IMR-90 (cell line): ENCODE results near the gene SCYGR2. TPM values are rescaled to one million over a fixed set of nuclear protein-coding genes. Genes with fewer than 3 reads are reported as not detected.

Experiments
- ATAC-seq: fragments of 200-7000 bp; cut with Tn5 transposase; 2 replicates; pipeline ENCODE4 v1.9.1; 2020; ENCODE audit warnings: low read depth, mild to moderate bottlenecking, moderate library complexity
- BruUV-seq: library from RNA; stranded (reverse); fragments of 400-500 nt; replicated peaks from 2 replicates; lab custom pipeline; 2021; lab: Mats Ljungman, UMichigan
- CTCF ChIA-PET: fragments of 300-600 bp; formaldehyde crosslinking; extraction: SDS; loops from one replicate; lab custom pipeline; 2021; ENCODE audit warnings: antibody characterized with exemption; lab: Yijun Ruan, JAX
- POLR2A ChIA-PET: fragments of 300-600 bp; sonication (Branson Sonifier 250); formaldehyde crosslinking; loops from one replicate; lab custom pipeline; 2022; ENCODE audit warnings: antibody characterized with exemption; ENCODE audit not compliant: unreplicated experiment; lab: Charles Lee
- DNase-seq: peaks from one replicate; pipeline ENCODE4 v3.0.0; 2013
- H2AFZ ChIP-seq: replicated peaks from 2 replicates; pipeline ENCODE3; 2013; ENCODE audit warnings: low read length, mild to moderate bottlenecking; ENCODE audit not compliant: poor library complexity
- H2AK5ac ChIP-seq: 2 replicates; pipeline ENCODE4 v1.6.1; 2013; ENCODE audit warnings: low read depth, low read length, inconsistent platforms
- H2AK9ac ChIP-seq: replicated peaks from 2 replicates; pipeline ENCODE3; 2013; ENCODE audit warnings: mild to moderate bottlenecking, low read depth, low read length, moderate library complexity; ENCODE audit not compliant: poor library complexity
- H2BK120ac ChIP-seq: 2 replicates; pipeline ENCODE4 v1.6.1; 2013; ENCODE audit warnings: low read depth, low read length, inconsistent platforms
- H2BK15ac ChIP-seq: 3 replicates; pipeline ENCODE4 v1.6.1; 2013; ENCODE audit warnings: low read depth, low read length, inconsistent platforms
- H2BK20ac ChIP-seq: 2 replicates; pipeline ENCODE4 v1.6.1; 2013; ENCODE audit warnings: low read depth, mild to moderate bottlenecking, inconsistent platforms, low read length, moderate library complexity
- H2BK5ac ChIP-seq: 2 replicates; pipeline ENCODE4 v1.6.1; 2013; ENCODE audit warnings: mild to moderate bottlenecking, low read depth, low read length, inconsistent platforms; ENCODE audit not compliant: poor library complexity, severe bottlenecking
- H3K14ac ChIP-seq: replicated peaks from 2 replicates; pipeline ENCODE4 v1.6.1; 2013; ENCODE audit warnings: low read depth, low read length, inconsistent platforms
- H3K18ac ChIP-seq: 2 replicates; pipeline ENCODE4 v1.6.1; 2013; ENCODE audit warnings: low read depth, low read length, control low read depth
- H3K23ac ChIP-seq: 2 replicates; pipeline ENCODE4 v1.6.1; 2013; ENCODE audit warnings: low read depth, low read length, inconsistent platforms
- H3K27ac ChIP-seq: 2 replicates; pipeline ENCODE4 v1.5.1; 2013; ENCODE audit warnings: mild to moderate bottlenecking, control low read depth, low read length; ENCODE audit not compliant: insufficient read depth
- H3K27me3 ChIP-seq: 2 replicates; pipeline ENCODE4 v1.6.1; 2013; ENCODE audit warnings: low read length; ENCODE audit not compliant: control insufficient read depth, insufficient read depth
- H3K36me3 ChIP-seq: 2 replicates; pipeline ENCODE4 v1.6.1; 2013; ENCODE audit warnings: low read length, mixed read lengths; ENCODE audit not compliant: control insufficient read depth, insufficient read depth
- H3K4ac ChIP-seq: 2 replicates; pipeline ENCODE4 v1.6.1; 2013; ENCODE audit warnings: low read depth, low read length, inconsistent platforms
- H3K4me1 ChIP-seq: 2 replicates; pipeline ENCODE4 v1.6.1; 2013; ENCODE audit warnings: low read length, mixed read lengths; ENCODE audit not compliant: control insufficient read depth, insufficient read depth
- H3K4me2 ChIP-seq: 2 replicates; pipeline ENCODE4 v1.6.1; 2013; ENCODE audit warnings: low read depth, mild to moderate bottlenecking, control low read depth, low read length, moderate library complexity
- H3K4me3 ChIP-seq: 2 replicates; pipeline ENCODE4 v1.5.1; 2013; ENCODE audit warnings: low read depth, mild to moderate bottlenecking, control low read depth, low read length, moderate library complexity; ENCODE audit not compliant: insufficient read depth
- H3K56ac ChIP-seq: 2 replicates; pipeline ENCODE4 v1.6.1; 2013; ENCODE audit warnings: low read length, inconsistent platforms; ENCODE audit not compliant: insufficient read depth; ENCODE audit errors: extremely low read depth
- H3K79me1 ChIP-seq, 2 experiments: 2 replicates each; pipeline ENCODE4 v1.6.1; 2013; ENCODE audit warnings: low read length in 2 of 2, inconsistent platforms in 1 of 2, low read depth in 1 of 2
- H3K9ac ChIP-seq: 2 replicates; pipeline ENCODE4 v1.6.1; 2013; ENCODE audit warnings: low read depth, low read length, control low read depth
- H3K9me1 ChIP-seq: 2 replicates; pipeline ENCODE4 v1.6.1; 2013; ENCODE audit warnings: low read length, inconsistent platforms; ENCODE audit not compliant: insufficient read depth
- H3K9me3 ChIP-seq: 2 replicates; pipeline ENCODE4 v1.6.1; 2013; ENCODE audit warnings: low read length; ENCODE audit not compliant: control insufficient read depth, insufficient read depth
- H4K20me1 ChIP-seq: 2 replicates; pipeline ENCODE4 v1.6.1; 2013; ENCODE audit warnings: low read length, inconsistent platforms; ENCODE audit not compliant: insufficient read depth
- H4K5ac ChIP-seq: 2 replicates; pipeline ENCODE4 v1.6.1; 2013; ENCODE audit warnings: mild to moderate bottlenecking, low read depth, low read length, control low read depth
- H4K8ac ChIP-seq, 2 experiments: 2 replicates each; pipeline ENCODE4 v1.6.1; 2013; ENCODE audit warnings: low read depth in 2 of 2, low read length in 2 of 2, control low read depth in 1 of 2, inconsistent platforms in 1 of 2
- H4K91ac ChIP-seq: 2 replicates; pipeline ENCODE4 v1.6.1; 2013; ENCODE audit warnings: low read depth, low read length, inconsistent platforms; ENCODE audit not compliant: insufficient read depth
- BHLHE40 ChIP-seq: fragments of 150-350 bp; IDR thresholded peaks from 2 replicates; pipeline ENCODE4 v1.6.1; 2016; ENCODE audit warnings: mild to moderate bottlenecking, low read depth, low read length
- CEBPB ChIP-seq: IDR thresholded peaks from 2 replicates; pipeline ENCODE4 v1.6.1; 2012; ENCODE audit warnings: low read depth, low read length, improper control_type of control experiment
- MAZ ChIP-seq: IDR thresholded peaks from 2 replicates; pipeline ENCODE4 v1.6.1; 2012; ENCODE audit warnings: low read depth, mild to moderate bottlenecking, low read length, improper control_type of control experiment, moderate library complexity, borderline replicate concordance
- MXI1 ChIP-seq: IDR thresholded peaks from 2 replicates; pipeline ENCODE4 v1.6.1; 2012; ENCODE audit warnings: low read depth, mild to moderate bottlenecking, low read length, moderate library complexity, borderline replicate concordance
- RAD21 ChIP-seq: IDR thresholded peaks from 2 replicates; pipeline ENCODE4 v1.6.1; 2012; ENCODE audit warnings: low read length, improper control_type of control experiment
- RCOR1 ChIP-seq: IDR thresholded peaks from 2 replicates; pipeline ENCODE4 v1.6.1; 2012; ENCODE audit warnings: mild to moderate bottlenecking, low read length, improper control_type of control experiment; ENCODE audit not compliant: insufficient replicate concordance
- WGBS, 2 experiments: methylation state at CpG; one replicate each; pipeline versions ENCODE4 v1.1.5 to v1.1.7; 2013; ENCODE audit warnings: missing lambda C conversion rate in 2 of 2; ENCODE audit not compliant: insufficient read length in 1 of 2; ENCODE audit errors: extremely low coverage in 2 of 2; 5-methylcytosine and 5-hydroxymethylcytosine counted together
- dilution Hi-C: fragments of 300-500 bp; cut with HindIII; formaldehyde crosslinking; loops from one replicate; pipeline ENCODE4 v1.14.3; 2018; ENCODE audit warnings: low sequenced_read_pairs; ENCODE audit not compliant: unreplicated experiment
- in situ Hi-C: fragments of 300-500 bp; cut with MboI; formaldehyde crosslinking; loops from 3 replicates; pipeline ENCODE4 v1.14.3; 2019; ENCODE audit warnings: low sequenced_read_pairs, inconsistent platforms, mixed read lengths
- intact Hi-C: fragments of 100-400 bp; cut with micrococcal nuclease; formaldehyde crosslinking; loops from 2 replicates; pipeline ENCODE4 v1.10.0; 2022
- polyA plus RNA-seq, 3 experiments: library from polyadenylated mRNA; depleted of rRNA; stranded (reverse); fragments of >200 nt; gene quantifications; 2 replicates each; pipeline ENCODE4 v1.2.3, GENCODE V29; 2012; ENCODE audit warnings: low replicate concordance in 1 of 3
- total RNA-seq: library from RNA; depleted of rRNA; stranded (reverse); fragments of >200 nt; gene quantifications from 2 replicates; pipeline ENCODE4 v1.2.3, GENCODE V29; 2012
- TF ChIP-seq, protein P1 (sequence below): fragments of 150-350 bp; IDR thresholded peaks from 2 replicates; pipeline ENCODE4 v1.6.1; 2017; ENCODE audit warnings: mild to moderate bottlenecking, antibody characterized with exemption, low read length, low read depth

The SCYGR2 gene
- total and polyA plus RNA-seq, 2 of the 4 experiments (the other 2 are of a cell fraction) = not detected

DNA sequence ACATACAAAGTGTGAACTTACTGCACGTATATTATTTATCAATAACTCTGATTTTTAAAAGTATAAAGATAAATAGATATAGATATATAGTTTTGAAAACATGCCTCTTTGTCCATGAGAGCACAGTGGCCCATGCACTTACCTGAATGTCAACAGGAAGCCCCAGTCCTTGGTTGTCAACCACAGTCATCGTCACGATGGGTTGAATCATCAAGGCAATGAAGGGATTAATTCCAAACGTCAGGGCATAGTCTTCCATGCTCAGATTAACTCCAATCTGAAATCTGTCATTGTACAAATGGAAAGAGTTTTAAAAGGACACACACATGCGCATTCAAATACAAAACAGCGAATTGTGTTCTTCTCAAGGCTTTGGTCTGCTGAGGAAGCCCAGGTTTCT is 34.1 kb downstream of the SCYGR2 start:
- in situ Hi-C loops = no loop called here
- dilution Hi-C loops = no loop called here

More for the DNA sequence above, 34.1 kb downstream of the SCYGR2 start:
- 50% methylated on average over 2 of the region's 6 CpGs; no CpG with 5 or more reads in 1 of the 2 experiments for WGBS, 2 experiments
- no peak overlapping the region for H4K5ac ChIP-seq
- BruUV-seq = no TSS peak
- ChIA-PET CTCF (no interaction called here), POLR2A (no interaction called here)
- ATAC-seq (no peak), DNase-seq (no peak)
- H3K4ac ChIP-seq = no peak overlapping the region
- no peaks in the 10 kb centered on the region for H4K20me1 ChIP-seq
- H3K27ac ChIP-seq = no peak overlapping the region
- H3K14ac ChIP-seq = no peak overlapping the region
- no peak overlapping the region for H2AK5ac ChIP-seq
- H3K4me1 ChIP-seq = no peaks in the 10 kb centered on the region
- H2AK9ac ChIP-seq = no peak overlapping the region
- H3K27me3 ChIP-seq = no peaks in the 10 kb centered on the region
- no peaks in the 10 kb centered on the region for H3K9me3 ChIP-seq
- no peak overlapping the region for H3K18ac ChIP-seq
- H3K23ac ChIP-seq = no peak overlapping the region
- no peak overlapping the region for H2BK5ac ChIP-seq
- H3K36me3 ChIP-seq = no peaks in the 10 kb centered on the region
- no peaks in the 10 kb centered on the region for H3K79me1 ChIP-seq
- no peak overlapping the region for H2BK15ac ChIP-seq
- no peak overlapping the region for H3K4me3 ChIP-seq
- H2BK120ac ChIP-seq = no peak overlapping the region
- no peak overlapping the region for H3K56ac ChIP-seq
- no peak overlapping the region for H2AFZ ChIP-seq
- TF ChIP-seq RCOR1 = no peak
- TF ChIP-seq MXI1 = no peak
- TF ChIP-seq RAD21 = no peak
- TF ChIP-seq BHLHE40 = no peak
- TF ChIP-seq, protein P1, sequence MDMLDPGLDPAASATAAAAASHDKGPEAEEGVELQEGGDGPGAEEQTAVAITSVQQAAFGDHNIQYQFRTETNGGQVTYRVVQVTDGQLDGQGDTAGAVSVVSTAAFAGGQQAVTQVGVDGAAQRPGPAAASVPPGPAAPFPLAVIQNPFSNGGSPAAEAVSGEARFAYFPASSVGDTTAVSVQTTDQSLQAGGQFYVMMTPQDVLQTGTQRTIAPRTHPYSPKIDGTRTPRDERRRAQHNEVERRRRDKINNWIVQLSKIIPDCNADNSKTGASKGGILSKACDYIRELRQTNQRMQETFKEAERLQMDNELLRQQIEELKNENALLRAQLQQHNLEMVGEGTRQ = no peak
- TF ChIP-seq CEBPB = no peak
- TF ChIP-seq MAZ = no peak
- no peak overlapping the region for H4K91ac ChIP-seq
- H3K9ac ChIP-seq = no peak overlapping the region
- intact Hi-C loops = no loop called here
- no peak overlapping the region for H4K8ac ChIP-seq
- H3K9me1 ChIP-seq = no peaks in the 10 kb centered on the region
- no peak overlapping the region for H2BK20ac ChIP-seq
- no peak overlapping the region for H3K4me2 ChIP-seq
